ENCODE data around the gene TNKS1BP1.
"Not testable (repeated sequence)": the region's sequence is repeated elsewhere in the genome, so short reads cannot be mapped to it uniquely, and the experiment has no call there.

TNKS1BP1 gene

GRCh38 chr11:57324886-57325734 is at the start of gene TNKS1BP1:
Gene TNKS1BP1, minus strand, starts transcription at chr11:57324952. Its CDS starts 3,067 bp downstream, at chr11:57321885.
- DNase-seq (ENCODE audit: low read depth): peak; percentile 80

- no peak for DNase-seq (ENCODE audit: low read depth)
Observed at GRCh38 chr11:57373146-57373545, 48.4 kb upstream of the TNKS1BP1 start.

DNA sequence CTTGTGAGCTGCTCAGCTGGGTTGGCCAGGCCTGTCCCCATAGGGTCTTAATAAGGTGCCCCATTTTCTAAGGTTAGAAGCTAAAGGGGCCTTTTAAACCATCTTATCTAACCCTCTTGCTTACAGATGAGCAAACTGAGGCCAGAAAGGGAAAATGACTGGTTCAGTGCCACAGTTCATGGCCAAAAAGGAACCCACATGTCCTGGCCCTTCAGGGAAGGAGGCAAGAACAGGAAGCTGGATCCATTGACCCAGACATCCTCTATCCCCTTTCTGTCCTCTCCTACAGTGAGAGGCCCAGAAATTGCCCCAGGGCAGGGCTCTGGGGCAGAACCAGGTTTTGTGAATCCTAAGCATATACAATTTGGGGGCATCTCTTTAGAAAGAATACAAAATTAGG is 46.2 kb upstream of the TNKS1BP1 start:
- no peak for DNase-seq (ENCODE audit: low read depth)

DNA sequence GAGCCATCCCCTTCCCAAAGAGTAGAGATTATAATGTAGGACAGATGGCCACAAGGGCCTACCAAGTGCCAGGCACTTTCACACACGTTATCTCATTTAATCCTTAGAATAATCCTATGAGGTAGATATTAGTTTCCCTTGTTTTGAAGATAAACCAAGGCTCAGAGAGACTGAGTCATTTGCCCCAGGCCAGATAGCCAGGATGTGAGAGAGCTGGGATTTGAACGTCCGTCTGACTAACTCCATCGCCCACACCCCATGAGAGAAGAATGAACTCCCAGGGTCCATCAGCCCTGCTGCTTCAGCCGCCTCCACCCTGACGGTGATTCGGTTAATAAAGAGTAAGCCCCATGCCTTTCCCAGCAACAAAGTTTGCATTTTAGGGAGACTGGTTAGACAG is 45.5 kb upstream of the TNKS1BP1 start:
- no peak for DNase-seq (ENCODE audit: low read depth)

GRCh38 chr11:57368845-57369232 is 44.1 kb upstream of the TNKS1BP1 start:
- no peak for DNase-seq (ENCODE audit: low read depth)

- no peak for DNase-seq (ENCODE audit: low read depth)
Observed at GRCh38 chr11:57368106-57368844, 43.5 kb upstream of the TNKS1BP1 start.

DNA sequence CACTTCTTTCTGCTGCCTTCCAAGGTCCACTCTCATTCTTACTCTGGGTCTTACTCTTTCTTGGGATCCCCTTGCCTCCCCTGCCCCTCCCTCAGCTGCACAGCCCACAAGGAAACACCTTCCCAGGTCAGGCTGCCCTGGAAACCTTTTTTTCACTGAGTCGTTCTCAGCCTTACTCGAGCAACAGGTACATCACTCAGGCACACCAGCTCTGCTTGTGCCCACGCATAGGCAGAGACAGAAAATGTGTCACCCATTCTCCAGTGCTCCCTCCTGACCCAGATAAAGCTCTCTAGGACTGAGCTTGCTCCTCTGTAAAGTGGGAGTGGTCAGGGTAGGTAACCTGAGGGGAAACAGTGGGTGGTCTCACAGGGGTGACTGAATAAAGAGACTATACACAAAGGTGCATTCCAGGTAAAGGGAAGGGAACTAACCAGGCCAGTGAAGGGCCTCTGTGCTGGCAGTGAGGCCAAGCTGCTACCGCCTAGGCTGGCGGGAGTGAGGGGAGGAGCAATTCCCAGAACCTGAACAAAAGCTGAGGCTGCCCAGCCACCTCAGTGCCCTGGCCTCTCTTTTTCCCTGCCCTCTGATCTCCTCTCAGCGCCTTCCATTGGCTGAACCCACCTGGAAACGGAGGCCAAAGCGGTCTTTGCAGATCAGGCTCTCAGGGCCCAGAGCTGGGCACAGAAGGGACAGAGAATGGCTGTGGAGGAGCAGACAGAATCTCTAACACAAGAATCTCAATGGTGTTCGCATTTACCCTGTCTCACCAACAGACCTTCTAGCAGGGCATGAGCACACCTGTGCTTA is 40.3 kb upstream of the TNKS1BP1 start:
- no peak for DNase-seq (ENCODE audit: low read depth)

DNA sequence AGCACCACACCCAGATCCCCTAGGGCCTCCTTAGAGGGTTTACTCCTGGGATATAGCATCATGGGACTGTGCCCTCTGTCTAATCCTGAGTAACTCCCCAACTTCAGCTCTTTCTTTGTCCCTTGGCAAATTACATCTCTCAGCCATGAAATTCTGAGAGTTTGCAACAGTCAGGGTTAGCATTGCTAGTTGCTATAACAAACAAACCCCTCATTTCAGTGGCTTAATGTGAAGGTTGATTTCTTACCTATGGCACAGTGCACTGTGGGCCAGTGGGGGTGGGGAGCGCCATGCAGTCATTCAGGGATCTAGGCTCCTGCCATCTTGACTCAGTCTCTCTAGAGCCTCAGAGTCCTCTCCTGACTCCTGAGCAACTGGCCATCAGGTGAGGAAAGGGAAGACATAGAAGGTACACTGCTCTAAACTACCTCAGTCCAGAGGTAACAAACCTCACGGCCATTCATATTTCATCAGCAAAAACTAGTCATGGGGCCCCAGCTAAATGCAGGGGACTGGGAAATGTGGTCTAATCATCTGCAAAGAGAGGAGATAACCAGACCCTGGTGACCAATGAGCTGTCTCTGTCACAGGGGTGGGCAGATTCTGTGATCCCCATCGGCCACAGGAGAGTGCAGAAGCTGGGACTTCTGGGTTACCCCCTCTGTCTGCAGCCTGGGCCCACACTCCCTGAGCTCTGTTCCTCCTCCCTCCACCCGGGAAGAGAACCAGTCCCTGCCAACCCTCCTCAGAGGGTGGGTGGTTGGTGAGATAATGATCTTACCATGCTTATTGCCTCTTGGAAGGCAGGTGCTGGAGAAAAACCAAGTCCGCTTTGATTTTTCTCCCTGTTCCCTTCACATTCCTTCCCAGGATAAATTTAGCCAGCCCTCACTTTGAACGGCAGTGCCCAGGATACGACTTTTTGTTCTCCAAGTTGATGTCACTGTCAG is 38.7 kb upstream of the TNKS1BP1 start:
- DNase-seq (ENCODE audit: low read depth): no peak

DNA sequence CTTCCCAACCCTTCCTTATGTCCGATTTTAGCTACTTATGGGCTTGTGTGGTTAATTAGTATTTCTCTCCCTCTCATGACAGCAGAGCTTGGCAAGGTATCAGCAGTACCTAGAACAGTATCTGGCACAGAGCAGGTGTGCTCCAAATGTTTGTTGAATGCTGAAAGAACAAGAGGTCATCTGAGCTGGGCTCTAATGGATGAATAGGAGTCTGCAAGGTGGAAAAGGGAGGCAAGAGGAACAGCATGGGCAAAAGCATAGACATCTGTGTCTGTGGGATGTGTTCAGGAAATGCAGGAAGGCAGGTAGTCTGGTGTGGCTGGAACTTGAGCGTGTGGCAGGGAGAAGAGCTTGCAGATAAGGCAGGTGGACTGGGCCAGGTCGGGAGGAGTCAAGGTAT is 37.2 kb upstream of the TNKS1BP1 start:
- no peak for DNase-seq (ENCODE audit: low read depth)

DNA sequence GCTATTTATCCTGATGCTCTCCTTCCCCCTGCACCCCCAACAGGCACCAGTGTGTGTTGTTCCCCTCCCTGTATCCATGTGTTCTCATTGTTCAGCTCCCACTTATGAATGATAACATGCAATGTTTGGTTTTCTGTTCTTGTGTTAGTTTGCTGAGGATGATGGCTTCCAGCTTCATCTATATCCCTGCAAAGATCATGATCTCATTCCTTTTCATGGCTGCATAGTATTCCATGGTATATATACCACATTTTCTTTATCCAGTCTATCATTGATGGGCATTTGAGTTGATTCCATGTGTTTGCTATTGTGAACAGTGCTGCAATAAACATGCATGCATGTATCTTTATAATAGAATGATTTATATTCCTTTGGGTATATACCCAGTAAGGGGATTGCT is 36.7 kb upstream of the TNKS1BP1 start:
- not testable (repeated sequence) for DNase-seq (ENCODE audit: low read depth)

DNA sequence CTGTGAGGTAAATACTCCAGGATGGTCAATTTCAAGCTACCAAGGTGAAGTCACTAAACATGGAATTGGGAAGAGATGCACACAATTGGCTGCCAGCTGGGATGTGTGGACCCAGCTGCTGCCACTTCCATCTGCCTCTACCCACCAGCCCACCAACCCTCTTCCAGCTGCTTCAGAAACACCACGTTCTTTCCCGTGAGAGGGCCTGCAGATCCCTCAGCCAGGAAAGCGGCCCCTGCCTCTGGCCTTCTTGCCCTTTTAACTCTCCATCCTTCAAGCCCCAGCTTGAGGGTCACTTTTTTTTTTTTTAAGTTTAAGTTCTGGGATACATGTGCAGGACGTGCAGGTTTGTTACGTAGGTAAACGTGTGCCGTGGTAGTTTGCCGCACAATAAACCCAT is 36.2 kb upstream of the TNKS1BP1 start:
- DNase-seq (ENCODE audit: low read depth): no peak

DNA sequence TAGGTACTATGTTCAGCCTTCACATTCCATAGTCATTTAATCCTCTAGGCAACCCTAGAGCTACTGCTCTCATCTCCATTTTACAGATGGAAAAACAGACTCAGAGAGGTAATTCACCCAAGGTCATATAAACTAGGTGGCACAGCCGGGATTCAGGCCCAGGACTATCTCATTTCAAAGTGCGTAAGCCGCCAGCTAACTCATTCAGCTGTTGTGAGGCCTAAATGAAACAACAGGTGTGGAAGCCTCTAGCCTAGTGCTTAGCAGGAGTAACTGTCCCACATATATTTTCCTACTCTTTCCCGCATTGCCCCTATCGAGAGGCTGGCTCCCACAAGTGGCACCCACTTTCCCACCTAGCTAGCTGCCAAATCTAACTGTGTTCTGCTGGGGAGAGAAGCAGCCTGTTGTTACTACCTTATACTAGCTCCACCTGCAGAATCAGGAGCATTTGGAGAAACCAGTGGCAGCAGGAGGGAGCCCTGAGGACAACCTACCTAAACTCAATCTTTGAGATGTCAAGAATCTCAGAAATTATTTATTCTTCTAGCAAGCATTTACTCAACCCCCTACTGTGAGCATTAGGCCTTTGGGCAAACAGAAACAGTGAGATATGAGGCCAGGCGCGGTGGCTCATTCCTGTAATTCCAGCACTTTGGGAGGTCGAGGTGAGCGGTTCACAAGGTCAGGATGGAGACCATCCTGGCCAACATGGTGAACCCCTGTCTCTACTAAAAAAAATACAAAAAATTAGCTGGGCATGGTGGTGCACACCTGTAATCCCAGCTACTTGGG is 35.3 kb upstream of the TNKS1BP1 start:
- no peak for DNase-seq (ENCODE audit: low read depth)

- DNase-seq (ENCODE audit: low read depth): no peak
Observed at GRCh38 chr11:57359396-57359795, 34.6 kb upstream of the TNKS1BP1 start.

DNA sequence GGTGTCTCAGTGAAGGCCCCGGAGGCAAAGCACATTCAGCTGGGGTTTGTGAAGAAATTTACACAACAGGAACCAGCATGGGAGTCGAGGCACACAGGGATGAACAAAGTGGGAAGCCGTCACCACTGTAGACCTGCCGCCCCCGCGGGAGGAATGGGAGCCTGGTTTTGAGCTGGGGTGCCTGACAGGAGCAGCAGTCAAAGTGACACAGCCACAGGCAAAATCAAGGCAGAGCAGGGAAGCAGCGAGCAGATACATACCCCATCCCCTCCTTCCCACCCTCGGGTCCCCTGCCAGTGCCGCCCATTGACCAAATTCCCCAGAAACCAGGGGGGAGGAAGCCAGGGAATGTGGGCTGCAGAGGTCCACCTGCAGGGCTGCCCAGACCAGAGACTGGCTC is 34.2 kb upstream of the TNKS1BP1 start:
- no peak for DNase-seq (ENCODE audit: low read depth)

DNA sequence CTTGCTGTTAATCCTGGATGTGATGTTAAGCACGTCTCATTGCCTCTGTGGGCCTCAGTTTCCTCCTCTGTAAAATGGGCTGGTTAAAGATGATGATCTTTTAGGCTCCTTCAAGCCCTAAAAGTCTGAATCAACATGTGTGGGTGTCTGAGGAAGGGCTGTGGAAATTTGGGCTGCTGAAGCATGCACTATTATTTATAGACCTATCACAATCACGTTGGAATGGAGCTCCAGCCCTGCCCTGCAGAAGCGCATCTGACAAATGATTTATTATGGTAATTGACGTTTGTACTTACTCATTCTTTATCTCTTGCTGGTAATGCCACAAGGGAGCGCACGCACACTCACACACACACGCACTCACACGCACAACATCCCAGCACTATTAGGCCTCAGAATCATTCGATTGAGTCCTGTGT is 33.8 kb upstream of the TNKS1BP1 start:
- DNase-seq (ENCODE audit: low read depth): no peak

DNA sequence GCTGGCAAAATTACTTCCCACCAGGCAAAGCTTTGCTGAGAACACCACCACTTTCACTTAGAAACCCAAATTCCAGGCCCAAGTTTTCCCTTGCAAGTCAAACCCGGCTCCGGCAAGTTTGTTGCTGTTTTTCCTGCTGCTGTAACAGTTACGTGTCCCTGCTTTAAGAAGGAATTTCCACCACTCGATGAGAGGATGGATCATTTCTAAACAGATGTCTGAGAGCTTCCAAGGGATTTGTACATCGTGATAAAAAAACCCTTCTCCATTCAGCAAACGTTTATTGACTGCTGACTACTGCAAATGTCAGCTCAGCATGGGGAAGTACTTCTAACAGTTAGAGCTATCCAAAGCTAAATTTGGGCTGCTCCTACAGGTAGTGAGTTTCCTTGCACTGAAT is 33.1 kb upstream of the TNKS1BP1 start:
- no peak for DNase-seq (ENCODE audit: low read depth)

DNA sequence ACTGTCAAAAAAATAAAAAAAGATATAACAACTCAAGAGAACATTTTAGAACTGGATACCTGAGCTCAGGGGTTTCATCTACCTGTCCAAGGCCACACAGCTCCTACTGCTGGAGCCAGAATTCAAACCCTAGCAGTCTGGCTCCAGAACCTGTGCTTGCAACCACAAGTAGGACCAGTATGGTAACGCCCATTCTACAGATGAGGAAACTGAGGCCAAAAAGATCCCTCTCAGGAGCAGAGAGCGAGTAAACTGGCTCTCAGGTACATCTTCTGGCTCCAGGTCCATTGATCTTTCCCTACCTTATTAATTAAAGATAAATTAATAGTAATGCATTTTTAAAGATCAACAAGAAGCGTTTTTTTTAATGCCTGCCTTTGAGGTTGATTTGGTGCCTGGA is 32.6 kb upstream of the TNKS1BP1 start:
- DNase-seq (ENCODE audit: low read depth): no peak

DNA sequence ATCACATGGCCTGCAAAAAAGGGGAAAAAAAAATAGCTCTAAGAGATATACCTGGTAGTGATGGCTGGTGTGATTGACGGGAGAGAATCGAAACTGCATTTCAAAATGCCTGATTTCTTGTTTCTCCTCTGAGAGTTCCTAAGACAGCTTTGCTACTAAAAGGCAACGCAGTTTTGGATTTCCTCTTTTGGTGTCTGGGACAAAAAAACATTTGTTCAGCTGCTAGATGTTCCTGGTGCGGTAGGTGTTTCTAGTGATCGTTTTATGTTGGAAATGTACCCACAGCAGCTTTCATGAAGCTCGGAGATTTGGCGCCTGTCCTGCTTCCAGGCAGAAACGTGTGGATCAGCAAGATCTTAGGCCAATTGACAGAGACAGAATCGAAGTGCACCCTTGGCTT is 31.5 kb upstream of the TNKS1BP1 start:
- no peak for DNase-seq (ENCODE audit: low read depth)

GRCh38 chr11:57354699-57355098 is 29.9 kb upstream of the TNKS1BP1 start:
- no peak for DNase-seq (ENCODE audit: low read depth)

DNA sequence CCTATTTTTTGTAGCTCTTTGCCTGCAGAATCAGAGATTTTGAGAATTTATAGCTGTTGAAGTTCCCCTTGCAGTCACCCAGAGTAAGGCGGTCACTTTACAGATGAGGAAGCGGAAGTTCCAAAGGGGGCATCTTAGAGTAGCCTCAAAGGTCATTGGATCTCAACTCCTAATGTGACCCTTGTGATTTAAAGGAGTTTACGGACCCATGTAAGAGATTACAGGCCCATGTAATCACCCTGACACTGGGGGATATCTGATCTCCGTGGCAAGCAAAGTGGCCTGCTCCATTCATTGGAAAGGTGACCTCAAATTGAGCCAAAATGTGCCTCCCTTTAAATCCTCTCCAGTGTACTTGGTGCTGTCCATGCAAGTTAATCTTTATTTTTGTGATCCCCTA is 29.1 kb upstream of the TNKS1BP1 start:
- DNase-seq (ENCODE audit: low read depth): no peak

GRCh38 chr11:57353446-57353845 is 28.7 kb upstream of the TNKS1BP1 start:
- no peak for DNase-seq (ENCODE audit: low read depth)

All from stimulated activated CD8-positive, alpha-beta memory T cell treated with anti-CD3 and anti-CD28 coated beads, Interleukin-15, amount 100 ng/mL, for 24 hours (primary cell).